Cerebellar cortex (tissue), 1 donor: Measurements from ENCODE around the gene PCDHA10.

Experiments used
- DNase-seq: peaks from one replicate; pipeline ENCODE4 v3.0.0-alpha.2; 2015; ENCODE audit warnings: low spot score

PCDHA10 gene

GRCh38 chr5:140882591-140882899, 26.8 kb downstream of the PCDHA10 start:
- peak; percentile 13 for DNase-seq

GRCh38 chr5:140883373-140883772, 27.7 kb downstream of the PCDHA10 start:
- DNase-seq = no peak

DNA sequence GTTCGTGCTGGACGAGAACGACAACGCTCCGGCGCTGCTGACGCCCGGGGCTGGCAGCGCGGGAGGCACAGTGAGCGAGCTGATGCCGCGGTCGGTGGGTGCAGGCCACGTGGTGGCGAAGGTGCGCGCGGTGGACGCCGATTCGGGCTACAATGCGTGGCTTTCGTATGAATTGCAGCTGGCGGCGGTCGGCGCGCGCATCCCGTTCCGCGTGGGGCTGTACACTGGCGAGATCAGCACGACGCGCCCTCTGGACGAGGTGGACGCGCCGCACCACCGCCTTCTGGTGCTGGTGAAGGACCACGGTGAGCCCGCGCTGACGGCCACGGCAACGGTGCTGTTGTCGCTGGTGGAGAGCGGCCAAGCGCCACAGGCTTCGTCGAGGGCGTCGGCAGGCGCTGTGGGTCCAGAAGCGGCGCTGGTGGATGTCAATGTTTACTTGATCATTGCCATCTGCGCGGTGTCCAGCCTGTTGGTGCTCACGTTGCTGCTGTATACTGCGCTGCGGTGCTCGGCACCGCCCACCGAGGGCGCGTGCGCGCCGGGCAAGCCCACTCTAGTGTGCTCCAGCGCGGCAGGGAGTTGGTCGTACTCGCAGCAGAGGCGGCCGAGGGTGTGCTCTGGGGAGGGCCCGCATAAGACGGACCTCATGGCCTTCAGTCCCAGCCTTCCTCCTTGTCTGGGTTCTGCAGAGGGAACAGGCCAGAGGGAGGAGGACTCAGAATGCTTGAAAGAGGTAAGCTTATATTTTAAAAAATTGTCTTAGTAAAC, 28.4 kb downstream of the PCDHA10 start:
- DNase-seq = no peak

- no peak for DNase-seq
Observed at GRCh38 chr5:140916325-140916724, 60.6 kb downstream of the PCDHA10 start.
